MCF 10A (cell line): Measurements from ENCODE around the gene CTXND2. TPM values are rescaled to one million over a fixed set of nuclear protein-coding genes. Genes with fewer than 3 reads are reported as not detected.

Experiments
- BruUV-seq: library from RNA; stranded (reverse); fragments of 400-500 nt; replicated peaks from 2 replicates; lab custom pipeline; 2021; lab: Mats Ljungman, UMichigan
- CTCF ChIA-PET: fragments of 300-600 bp; sonication (Branson Sonifier 250); formaldehyde crosslinking; extraction: SDS; loops from one replicate; lab custom pipeline; 2021; ENCODE audit warnings: antibody characterized with exemption, inconsistent platforms; lab: Yijun Ruan, JAX
- POLR2A ChIA-PET: fragments of 300-600, 350-650 bp; sonication (Branson Sonifier 250); formaldehyde crosslinking; extraction: SDS; loops from one replicate; lab custom pipeline; 2020; ENCODE audit warnings: antibody characterized with exemption, inconsistent platforms; lab: Yijun Ruan, JAX
- DNase-seq: peaks from one replicate; pipeline ENCODE4 v3.0.0-alpha.2; 2018; ENCODE audit not compliant: unreplicated experiment
- H3K27ac Mint-ChIP-seq: one replicate; pipeline ENCODE4 v1.8.0; 2022; ENCODE audit warnings: mild to moderate bottlenecking, low read depth, mixed read lengths; ENCODE audit not compliant: unreplicated experiment
- H3K27me3 Mint-ChIP-seq: one replicate; pipeline ENCODE4 v1.8.0; 2022; ENCODE audit warnings: mixed read lengths; ENCODE audit not compliant: insufficient read depth, unreplicated experiment
- H3K36me3 Mint-ChIP-seq: one replicate; pipeline ENCODE4 v1.8.0; 2022; ENCODE audit warnings: mild to moderate bottlenecking, moderate library complexity, mixed read lengths; ENCODE audit not compliant: insufficient read depth, unreplicated experiment
- H3K4me1 Mint-ChIP-seq: one replicate; pipeline ENCODE4 v1.8.0; 2022; ENCODE audit warnings: mixed read lengths; ENCODE audit not compliant: insufficient read depth, unreplicated experiment
- H3K4me3 Mint-ChIP-seq: one replicate; pipeline ENCODE4 v1.8.0; 2022; ENCODE audit warnings: mild to moderate bottlenecking, moderate library complexity, mixed read lengths; ENCODE audit not compliant: unreplicated experiment
- H3K9me3 Mint-ChIP-seq: one replicate; pipeline ENCODE4 v1.8.0; 2022; ENCODE audit warnings: mixed read lengths; ENCODE audit not compliant: unreplicated experiment
- intact Hi-C: fragments of 100-400 bp; cut with micrococcal nuclease; formaldehyde crosslinking; loops from 2 replicates; pipeline ENCODE4 v1.14.1; 2022
- total RNA-seq: library from RNA; stranded (reverse); gene quantifications from 2 replicates; pipeline ENCODE4 v1.2.3, GENCODE V29; 2022
- TF ChIP-seq, protein P1 (sequence below): fragments of 200-600 bp; IDR thresholded peaks from one replicate; pipeline ENCODE4 v1.8.0; 2022; ENCODE audit warnings: antibody characterized with exemption, mild to moderate bottlenecking; ENCODE audit not compliant: unreplicated experiment

Gene CTXND2
- total RNA-seq, 1 experiment from 2014 or later, result not detected

DNA sequence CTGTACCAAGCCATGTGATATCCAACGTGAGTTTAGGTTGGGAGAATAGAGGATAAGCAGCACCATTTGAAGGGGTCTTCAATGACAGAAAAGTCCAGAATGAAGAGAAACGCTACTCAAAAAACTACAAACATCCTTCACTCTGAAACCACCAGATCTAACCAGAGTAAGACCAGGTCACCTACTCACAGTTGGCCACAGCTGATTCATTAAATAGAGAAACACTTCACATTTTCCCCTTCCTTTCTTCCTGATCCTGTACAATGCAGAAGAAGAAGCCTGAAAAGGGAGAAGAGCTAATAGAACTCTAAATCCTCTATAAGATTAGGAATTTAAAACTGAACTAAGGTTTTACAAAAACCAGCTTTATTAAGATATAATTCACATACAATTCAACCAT is 19.9 kb downstream of the CTXND2 start:
- ChIA-PET POLR2A (interaction anchor here (0.8 kb wide), 1 partner anchor 20 kb away, joined by 3 read pairs; no protein-coding TSS in a partner anchor), CTCF (interaction anchor here (1.9 kb wide), 1 partner anchor 15 kb away, joined by 11 read pairs; no protein-coding TSS in a partner anchor)
- intact Hi-C loops, result no loop called here
- TF ChIP-seq, protein P1, sequence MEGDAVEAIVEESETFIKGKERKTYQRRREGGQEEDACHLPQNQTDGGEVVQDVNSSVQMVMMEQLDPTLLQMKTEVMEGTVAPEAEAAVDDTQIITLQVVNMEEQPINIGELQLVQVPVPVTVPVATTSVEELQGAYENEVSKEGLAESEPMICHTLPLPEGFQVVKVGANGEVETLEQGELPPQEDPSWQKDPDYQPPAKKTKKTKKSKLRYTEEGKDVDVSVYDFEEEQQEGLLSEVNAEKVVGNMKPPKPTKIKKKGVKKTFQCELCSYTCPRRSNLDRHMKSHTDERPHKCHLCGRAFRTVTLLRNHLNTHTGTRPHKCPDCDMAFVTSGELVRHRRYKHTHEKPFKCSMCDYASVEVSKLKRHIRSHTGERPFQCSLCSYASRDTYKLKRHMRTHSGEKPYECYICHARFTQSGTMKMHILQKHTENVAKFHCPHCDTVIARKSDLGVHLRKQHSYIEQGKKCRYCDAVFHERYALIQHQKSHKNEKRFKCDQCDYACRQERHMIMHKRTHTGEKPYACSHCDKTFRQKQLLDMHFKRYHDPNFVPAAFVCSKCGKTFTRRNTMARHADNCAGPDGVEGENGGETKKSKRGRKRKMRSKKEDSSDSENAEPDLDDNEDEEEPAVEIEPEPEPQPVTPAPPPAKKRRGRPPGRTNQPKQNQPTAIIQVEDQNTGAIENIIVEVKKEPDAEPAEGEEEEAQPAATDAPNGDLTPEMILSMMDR, result no peak
- BruUV-seq, result no TSS peak
- Mint-ChIP-seq H3K4me1 (no peaks in the 10 kb centered on the region), H3K27ac (no peak overlapping the region), H3K9me3 (peaks cover 6% of the 10 kb centered on the region), H3K27me3 (no peaks in the 10 kb centered on the region), H3K36me3 (no peaks in the 10 kb centered on the region), H3K4me3 (no peak overlapping the region)
- DNase-seq, result no peak

DNA sequence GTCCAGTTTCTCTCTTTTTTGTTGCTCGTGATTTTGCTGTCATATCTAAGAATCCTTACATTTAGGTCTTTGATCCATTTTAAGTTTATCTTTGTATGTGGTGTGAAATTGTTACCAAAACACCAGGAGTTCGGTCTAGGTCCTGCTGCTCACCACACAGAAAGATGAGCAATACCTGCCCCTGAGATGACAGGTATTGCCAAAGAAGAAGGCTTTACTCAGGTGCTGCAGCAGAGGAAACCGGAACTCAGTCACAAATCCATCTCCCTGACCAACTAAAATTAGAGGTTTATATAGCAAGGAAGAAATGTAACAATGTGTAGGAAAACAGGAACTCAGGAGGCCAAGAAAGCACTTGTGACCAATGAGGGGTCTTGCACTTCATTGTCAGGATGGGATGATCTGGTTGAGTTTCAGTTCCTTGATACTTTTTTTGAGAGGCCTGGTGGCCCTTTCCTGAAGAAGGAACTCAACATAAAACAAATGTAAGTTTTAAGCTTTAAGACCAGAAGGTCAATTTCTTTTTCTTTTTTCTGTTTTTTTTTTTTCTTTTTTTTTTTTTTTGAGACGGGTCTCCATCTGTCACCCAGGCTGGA is 22.7 kb downstream of the CTXND2 start:
- intact Hi-C loops, result no loop called here
- no peaks in the 10 kb centered on the region for H3K36me3 Mint-ChIP-seq
- H3K4me3 Mint-ChIP-seq, result no peak overlapping the region
- CTCF ChIA-PET, result interaction anchor here (0.6 to 0.7 kb wide), 2 partner anchors 11 to 32 kb away, joined by 6 read pairs; no protein-coding TSS in a partner anchor
- no TSS peak for BruUV-seq
- no peaks in the 10 kb centered on the region for H3K27me3 Mint-ChIP-seq
- H3K27ac Mint-ChIP-seq, result no peak overlapping the region
- H3K9me3 Mint-ChIP-seq, result peaks cover 6% of the 10 kb centered on the region
- DNase-seq, result no peak
- TF ChIP-seq, protein P1, result no peak
- H3K4me1 Mint-ChIP-seq, result no peaks in the 10 kb centered on the region
- POLR2A ChIA-PET, result interaction anchor here (0.6 kb wide), 1 partner anchor 288 kb away, joined by 4 read pairs; no protein-coding TSS in a partner anchor

DNA sequence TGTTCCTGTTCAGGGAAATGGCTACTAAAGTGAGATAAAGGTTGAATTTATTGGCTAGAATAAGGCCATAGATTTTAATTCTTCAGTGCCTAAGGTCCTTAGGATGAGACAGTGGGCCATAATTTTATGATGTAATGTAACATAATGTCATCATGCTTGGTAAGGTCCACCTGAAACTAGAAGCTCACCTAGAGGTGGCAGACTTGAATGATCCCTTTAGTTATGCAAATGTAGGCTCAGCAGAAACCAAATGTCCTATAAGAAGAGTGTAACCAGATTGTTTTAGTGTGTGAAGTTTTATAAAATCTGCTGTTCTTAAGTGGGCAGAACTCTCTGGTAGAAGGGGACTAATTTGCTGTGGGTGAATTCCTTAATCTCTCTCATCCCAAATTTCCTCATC is 25.7 kb downstream of the CTXND2 start:
- intact Hi-C loops, result no loop called here
- H3K9me3 Mint-ChIP-seq, result peaks cover 6% of the 10 kb centered on the region
- H3K27me3 Mint-ChIP-seq, result no peaks in the 10 kb centered on the region
- CTCF ChIA-PET, result interaction anchor here (0.7 to 1.3 kb wide), 3 partner anchors 10 to 352 kb away, joined by 3 to 6 read pairs (median 5); no protein-coding TSS in a partner anchor
- H3K4me1 Mint-ChIP-seq, result no peaks in the 10 kb centered on the region
- no peak overlapping the region for H3K4me3 Mint-ChIP-seq
- TF ChIP-seq, protein P1, result no peak
- no peaks in the 10 kb centered on the region for H3K36me3 Mint-ChIP-seq
- DNase-seq, result no peak
- BruUV-seq, result no TSS peak
- POLR2A ChIA-PET, result interaction anchor here (0.6 to 0.7 kb wide), 2 partner anchors 11 to 21 kb away, joined by 3 to 4 read pairs; no protein-coding TSS in a partner anchor
- H3K27ac Mint-ChIP-seq, result no peak overlapping the region

DNA sequence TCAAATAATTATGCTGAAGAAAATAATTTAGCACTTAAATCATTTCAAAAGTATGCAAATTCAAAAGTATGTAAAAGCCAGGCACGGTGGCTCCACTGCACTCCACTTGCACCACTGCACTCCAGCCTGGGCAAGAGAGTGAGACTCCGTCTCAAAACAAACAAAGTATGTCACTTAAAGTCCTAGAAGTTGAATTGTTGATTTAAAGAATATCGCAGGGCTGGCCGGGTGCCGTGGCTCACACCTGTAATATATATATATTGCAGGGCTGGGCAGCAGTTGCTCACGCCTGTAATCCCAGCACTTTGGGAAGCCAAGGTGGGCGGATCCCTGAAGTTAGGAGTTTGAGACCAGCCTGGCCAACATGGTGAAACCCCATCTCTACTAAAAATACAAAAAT is 30.5 kb downstream of the CTXND2 start:
- Mint-ChIP-seq H3K27me3 (no peaks in the 10 kb centered on the region), H3K9me3 (no peaks in the 10 kb centered on the region), H3K4me1 (peaks cover 5% of the 10 kb centered on the region), H3K36me3 (peaks cover 7% of the 10 kb centered on the region), H3K4me3 (no peak overlapping the region), H3K27ac (no peak overlapping the region)
- DNase-seq, result no peak
- intact Hi-C loops, result no loop called here
- TF ChIP-seq, protein P1, result no peak
- ChIA-PET POLR2A (no interaction called here), CTCF (interaction anchor here (0.7 kb wide), 1 partner anchor 131 kb away, joined by 3 read pairs; no protein-coding TSS in a partner anchor)
- BruUV-seq, result no TSS peak
